Gastroesophageal sphincter (tissue), 4 donors: ENCODE measurements around the gene THSD4. TPM values are rescaled to one million over a fixed set of nuclear protein-coding genes. Genes with fewer than 3 reads are reported as not detected.

Experiments
- ATAC-seq: fragments of 150-250 bp; one replicate; pipeline ENCODE4 v1.9.1; 2016; ENCODE audit warnings: mild to moderate bottlenecking, moderate library complexity
- H3K27ac ChIP-seq, 4 donors: fragments of 200-600 bp; sonication (generic) in 3 of 4; 1 replicate in 3 of 4; 2 replicates in 1 of 4; pipeline ENCODE4 v1.5.1; 2016 to 2019
- H3K27me3 ChIP-seq: fragments of 200-600 bp; sonication (generic); one replicate; pipeline ENCODE4 v1.5.1; 2019
- H3K36me3 ChIP-seq, 2 donors: fragments of 200-600 bp; sonication (generic); one replicate each; pipeline ENCODE4 v1.5.1; 2019; ENCODE audit warnings: control low read depth in 1 of 2
- H3K4me1 ChIP-seq, 3 donors: fragments of 200-600 bp; sonication (generic); 1 replicate in 2 of 3; 2 replicates in 1 of 3; pipeline ENCODE4 v1.5.1; 2016 to 2019; ENCODE audit warnings: control low read depth in 2 of 3
- H3K4me3 ChIP-seq, 2 donors: fragments of 200-600 bp; sonication (generic); one replicate each; pipeline ENCODE4 v1.5.1; 2019; ENCODE audit warnings: mild to moderate bottlenecking in 1 of 2, moderate library complexity in 1 of 2
- H3K9me3 ChIP-seq, 3 donors: fragments of 200-600 bp; sonication (generic); one replicate each; pipeline ENCODE4 v1.5.1; 2017 to 2019; ENCODE audit warnings: control low read depth in 2 of 3
- CTCF ChIP-seq, 4 experiments: fragments of 200-600 bp in 2 of 4; fragments of 450-650 bp in 2 of 4; sonication (generic) in 1 of 4; IDR thresholded peaks; one replicate each; pipeline ENCODE4 v1.5.1; 2017 to 2019; ENCODE audit warnings: antibody characterized with exemption in 4 of 4, mild to moderate bottlenecking in 2 of 4, moderate library complexity in 2 of 4
- EP300 ChIP-seq: sonication (generic); formaldehyde crosslinking; IDR thresholded peaks from one replicate; pipeline ENCODE4 v1.6.1; 2017; ENCODE audit warnings: antibody characterized with exemption, mild to moderate bottlenecking
- POLR2A ChIP-seq, 2 donors: fragments of 450-650 bp; IDR thresholded peaks; one replicate each; pipeline ENCODE4 v1.6.1; 2017; ENCODE audit warnings: antibody characterized with exemption in 2 of 2, mild to moderate bottlenecking in 2 of 2, moderate library complexity in 1 of 2
- POLR2AphosphoS5 ChIP-seq: sonication (generic); formaldehyde crosslinking; IDR thresholded peaks from one replicate; pipeline ENCODE4 v1.6.1; 2017; ENCODE audit warnings: antibody characterized with exemption
- WGBS, 2 donors: methylation state at CpG; one replicate each; pipeline ENCODE4 v1.1.5; 2018; ENCODE audit warnings: low coverage in 1 of 2; 5-methylcytosine and 5-hydroxymethylcytosine counted together
- total RNA-seq, 4 donors: library from RNA; depleted of rRNA; stranded (reverse); fragments of >200 nt; gene quantifications; one replicate each; pipeline ENCODE4 v1.1.0, GENCODE V29; 2016

The THSD4 gene
- total RNA-seq, 4 donors from 2014 or later, result 4.6 to 28.5 (median 17.6) TPM

- TF ChIP-seq POLR2A (IDR thresholded peaks at IDR 0.05) (no peak), EP300 (no peak), CTCF (IDR thresholded peaks at IDR 0.05) (no peak), POLR2AphosphoS5 (no peak)
- Histone ChIP-seq H3K4me1 (peaks cover 0 to 13% (median 0%) of the 10 kb centered on the region in 3 donors), H3K4me3 (no peak overlapping the region), H3K36me3 (no peaks in the 10 kb centered on the region), H3K27ac (no peak overlapping the region), H3K27me3 (no peaks in the 10 kb centered on the region), H3K9me3 (no peaks in the 10 kb centered on the region)
- WGBS, 2 donors, result 48 to 65% methylated on average over 6 to 8 of the region's 8 CpGs
- ATAC-seq, result no peak
Observed at GRCh38 chr15:71341811-71342550, 226.7 kb downstream of the THSD4 start.

- ATAC-seq, result no peak
- TF ChIP-seq EP300 (no peak), POLR2AphosphoS5 (no peak), CTCF (IDR thresholded peaks at IDR 0.05) (no peak), POLR2A (IDR thresholded peaks at IDR 0.05) (no peak)
- Histone ChIP-seq H3K9me3 (no peaks in the 10 kb centered on the region), H3K27ac (no peak overlapping the region), H3K4me1 (peaks cover 0 to 13% (median 0%) of the 10 kb centered on the region in 3 donors), H3K27me3 (no peaks in the 10 kb centered on the region), H3K36me3 (no peaks in the 10 kb centered on the region), H3K4me3 (no peak overlapping the region)
- WGBS, 2 donors, result 100% methylated on average over 1 to 3 of the region's 7 CpGs
Observed at GRCh38 chr15:71342658-71343057, 227.4 kb downstream of the THSD4 start.

GRCh38 chr15:71344316-71344715 is 229.0 kb downstream of the THSD4 start:
- 93% methylated on average over 2 to 5 of the region's 5 CpGs for WGBS, 2 donors
- no peaks in the 10 kb centered on the region for H3K9me3 ChIP-seq
- H3K4me1 ChIP-seq, result peaks cover 0 to 19% (median 4%) of the 10 kb centered on the region in 3 donors
- H3K4me3 ChIP-seq, result no peak overlapping the region
- H3K36me3 ChIP-seq, result no peaks in the 10 kb centered on the region
- ATAC-seq, result no peak
- no peaks in the 10 kb centered on the region for H3K27me3 ChIP-seq
- TF ChIP-seq EP300 (no peak), CTCF (IDR thresholded peaks at IDR 0.05) (no peak), POLR2A (IDR thresholded peaks at IDR 0.05) (no peak), POLR2AphosphoS5 (no peak)
- H3K27ac ChIP-seq, result no peak overlapping the region

GRCh38 chr15:71345186-71345585 is 229.9 kb downstream of the THSD4 start:
- WGBS, 2 donors, result 75 to 96% methylated on average over 4 of the region's 5 CpGs
- H3K27ac ChIP-seq, result no peak overlapping the region
- TF ChIP-seq POLR2AphosphoS5 (no peak), POLR2A (IDR thresholded peaks at IDR 0.05) (no peak), CTCF (IDR thresholded peaks at IDR 0.05) (no peak), EP300 (no peak)
- peaks cover 0 to 28% (median 10%) of the 10 kb centered on the region in 3 donors for H3K4me1 ChIP-seq
- H3K36me3 ChIP-seq, result no peaks in the 10 kb centered on the region
- no peak for ATAC-seq
- H3K27me3 ChIP-seq, result no peaks in the 10 kb centered on the region
- no peak overlapping the region for H3K4me3 ChIP-seq
- no peaks in the 10 kb centered on the region for H3K9me3 ChIP-seq

GRCh38 chr15:71346464-71346863 is 231.2 kb downstream of the THSD4 start:
- H3K4me3 ChIP-seq, result no peak overlapping the region
- 95 to 100% methylated on average over 4 to 5 of the region's 5 CpGs for WGBS, 2 donors
- H3K9me3 ChIP-seq, result no peaks in the 10 kb centered on the region
- no peaks in the 10 kb centered on the region for H3K36me3 ChIP-seq
- no peaks in the 10 kb centered on the region for H3K27me3 ChIP-seq
- H3K27ac ChIP-seq, result no peak overlapping the region
- peaks cover 0 to 39% (median 14%) of the 10 kb centered on the region in 3 donors for H3K4me1 ChIP-seq
- TF ChIP-seq CTCF (IDR thresholded peaks at IDR 0.05), result no peak
- TF ChIP-seq POLR2A (IDR thresholded peaks at IDR 0.05), result no peak
- no peak for TF ChIP-seq EP300
- no peak for ATAC-seq
